Activated CD4-positive, alpha-beta T cell treated with anti-CD3 and anti-CD28 coated beads, Interleukin-2, Interleukin-6, amounts not matched to agents 100 ng/mL and 50 ng/mL, durations not matched to agents 16 hours and 8 hours (primary cell): Measurements from ENCODE around the gene NPBWR2.
"Not testable (repeated sequence)": the region's sequence is repeated elsewhere in the genome, so short reads cannot be mapped to it uniquely, and the experiment has no call there.

Experiments used
- DNase-seq: peaks from one replicate; pipeline ENCODE4 v3.0.0-alpha.2; 2020

NPBWR2 gene

DNA sequence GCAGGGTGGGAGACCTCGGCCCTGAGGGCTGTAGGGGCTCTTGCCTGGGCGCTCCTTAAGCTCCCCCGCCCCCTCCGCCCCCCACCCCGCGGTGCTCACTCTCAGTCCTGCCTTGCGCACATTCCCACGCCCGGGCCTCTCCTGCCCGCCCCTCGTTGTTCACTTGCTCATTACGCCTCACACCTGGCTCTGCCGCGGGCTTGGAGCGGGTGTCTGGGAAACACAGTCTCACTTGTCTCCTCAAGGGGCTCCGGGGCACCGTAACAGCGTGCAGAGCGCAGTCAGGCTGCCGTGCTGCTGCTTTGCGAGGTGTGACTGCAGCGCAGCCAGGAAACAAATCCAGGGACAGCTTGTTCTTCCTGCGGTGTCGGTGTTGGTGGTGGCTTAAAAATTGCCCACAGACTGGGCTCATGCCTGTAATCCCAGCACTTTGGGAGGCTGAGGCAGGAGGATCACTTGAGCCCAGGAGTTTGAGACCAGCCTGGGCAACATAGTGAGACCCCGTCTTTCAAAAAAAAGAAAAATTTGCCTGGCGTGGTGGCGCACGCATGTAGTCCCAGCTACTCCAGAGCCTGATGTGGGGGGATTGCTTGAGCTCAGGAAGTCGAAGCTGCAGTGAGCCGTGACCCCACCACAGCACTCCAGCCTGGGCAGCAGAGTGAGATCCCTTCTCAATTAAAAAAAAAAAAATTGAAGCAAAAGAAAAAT, 4.6 kb downstream of the NPBWR2 start:
- DNase-seq: no peak

DNA sequence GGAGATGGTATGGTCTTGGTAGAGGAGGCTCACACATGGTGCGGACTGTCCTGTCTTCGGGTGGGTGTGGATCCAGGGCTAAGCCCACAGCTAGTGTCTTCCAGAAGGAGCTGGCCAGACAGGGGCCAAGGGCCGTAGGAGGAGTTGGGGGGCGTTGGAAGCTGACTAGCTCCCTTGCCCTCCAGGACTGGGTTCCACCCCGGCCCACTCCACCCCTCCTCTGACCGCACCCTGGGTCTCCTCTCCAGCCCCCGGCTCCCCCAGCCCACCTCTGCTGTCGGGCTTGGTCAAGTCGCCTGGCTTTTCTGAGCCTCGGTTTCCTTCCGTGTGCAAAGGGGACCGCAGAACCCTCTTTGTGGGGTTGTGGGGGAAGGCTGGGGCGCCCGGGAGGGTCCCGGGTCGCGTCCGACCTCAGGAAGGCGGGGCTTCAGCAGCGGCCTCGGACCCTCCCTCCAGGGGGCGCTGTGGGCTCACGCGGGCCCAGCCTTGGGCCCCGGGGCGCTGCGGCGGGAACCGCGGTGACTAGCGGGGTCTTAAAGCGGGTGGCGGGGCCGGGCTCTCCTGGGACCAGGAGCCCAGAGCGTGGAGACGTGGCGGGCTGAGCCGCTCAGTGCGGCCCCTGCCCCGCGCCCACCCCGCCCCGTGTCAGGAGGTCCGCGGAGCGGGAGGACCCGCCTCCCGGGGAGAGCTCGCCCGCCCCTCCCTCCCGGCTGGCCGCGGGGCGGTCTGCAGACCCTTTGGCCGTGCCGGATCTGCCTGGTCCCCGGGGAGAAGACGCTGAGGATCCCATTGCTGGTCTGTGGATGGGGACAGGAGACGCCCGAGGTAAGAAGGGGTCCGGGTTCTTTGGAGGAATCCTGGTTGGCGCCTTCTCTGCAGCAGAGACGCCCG, 5.4 kb downstream of the NPBWR2 start:
- peak; percentile 67 for DNase-seq

DNA sequence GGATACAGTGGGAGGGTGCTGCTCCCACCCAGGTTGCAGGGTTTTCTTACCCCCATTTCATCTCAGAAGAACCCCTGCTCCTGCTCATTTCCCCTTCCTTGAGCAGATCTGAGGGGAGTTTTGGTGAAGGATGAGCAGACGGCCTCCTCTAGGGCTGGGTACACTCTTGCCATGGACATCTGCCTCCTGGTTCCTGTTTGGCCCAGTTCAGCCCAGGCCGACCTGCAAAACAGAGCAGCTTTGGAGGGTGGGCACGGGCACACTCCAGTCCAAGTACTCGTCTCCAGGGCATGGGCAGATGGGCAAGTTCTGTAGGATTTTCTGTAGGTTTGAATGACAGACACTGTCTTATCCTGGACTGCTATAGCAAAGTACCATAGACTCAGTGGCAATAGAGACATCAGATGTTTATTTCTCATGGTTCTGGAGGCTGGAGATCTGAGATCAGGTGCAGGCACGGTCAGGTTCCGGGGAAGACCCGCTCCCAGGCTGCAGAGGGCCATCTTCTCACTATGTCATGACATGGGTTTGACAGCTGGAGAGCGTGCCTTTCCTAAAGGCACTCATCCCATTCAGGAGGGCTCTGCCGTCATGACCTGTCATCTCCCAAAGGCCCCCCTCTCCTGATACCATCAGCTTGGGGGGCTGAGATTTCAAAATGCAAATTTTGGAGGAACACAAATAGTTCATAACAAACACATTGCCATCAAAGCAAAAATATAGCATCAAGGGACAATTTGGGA, 6.2 kb downstream of the NPBWR2 start:
- DNase-seq: no peak

DNA sequence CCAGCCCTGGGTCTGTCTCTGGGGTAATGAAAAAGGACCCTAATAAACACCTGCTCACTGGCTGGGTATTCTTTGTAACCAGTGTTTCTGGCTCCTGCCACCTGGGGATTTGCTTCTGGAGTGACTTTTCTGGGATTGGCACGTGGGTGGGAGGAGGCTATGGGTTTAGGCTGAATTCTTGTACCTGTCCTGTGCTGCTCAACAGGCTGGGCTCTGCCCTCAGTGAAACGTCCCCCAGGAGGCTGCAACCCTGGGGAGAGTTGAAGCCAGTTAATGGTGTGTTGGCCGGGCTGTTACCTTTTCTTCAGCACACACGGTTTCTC, 6.8 kb downstream of the NPBWR2 start:
- DNase-seq: no peak

DNA sequence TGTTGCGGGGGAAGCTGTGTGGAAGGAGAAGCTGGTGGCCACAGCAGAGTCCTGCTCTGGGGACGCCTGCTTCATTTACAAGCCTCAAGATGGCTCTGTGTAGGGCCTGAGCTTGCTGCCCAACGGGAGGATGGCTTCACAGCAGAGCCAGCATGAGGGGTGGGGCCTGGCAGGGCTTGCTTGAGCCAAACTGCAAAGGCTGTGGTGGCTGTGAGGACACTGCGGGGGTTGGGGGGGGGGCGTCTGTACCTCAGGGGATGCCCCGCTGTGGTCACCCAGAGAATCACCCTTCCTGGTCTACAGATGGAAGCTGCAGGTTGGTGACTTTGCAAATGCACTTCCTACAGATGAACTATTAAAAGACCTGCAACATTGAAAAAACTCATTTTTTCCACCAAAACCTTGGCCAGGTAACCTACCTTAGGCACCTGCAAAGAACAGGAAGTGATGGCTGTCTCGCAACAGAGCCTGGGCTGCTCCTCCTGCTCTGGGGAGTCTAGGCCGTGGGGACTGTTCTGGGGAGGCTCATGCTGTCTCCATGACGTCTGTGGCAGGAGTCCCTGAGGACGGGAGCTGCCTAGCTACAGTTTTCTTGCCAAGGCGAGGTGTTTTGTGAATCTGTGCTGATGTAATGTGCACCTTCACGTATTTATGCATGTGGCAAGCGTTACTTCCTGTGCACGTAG, 7.3 kb downstream of the NPBWR2 start:
- no peak for DNase-seq

DNA sequence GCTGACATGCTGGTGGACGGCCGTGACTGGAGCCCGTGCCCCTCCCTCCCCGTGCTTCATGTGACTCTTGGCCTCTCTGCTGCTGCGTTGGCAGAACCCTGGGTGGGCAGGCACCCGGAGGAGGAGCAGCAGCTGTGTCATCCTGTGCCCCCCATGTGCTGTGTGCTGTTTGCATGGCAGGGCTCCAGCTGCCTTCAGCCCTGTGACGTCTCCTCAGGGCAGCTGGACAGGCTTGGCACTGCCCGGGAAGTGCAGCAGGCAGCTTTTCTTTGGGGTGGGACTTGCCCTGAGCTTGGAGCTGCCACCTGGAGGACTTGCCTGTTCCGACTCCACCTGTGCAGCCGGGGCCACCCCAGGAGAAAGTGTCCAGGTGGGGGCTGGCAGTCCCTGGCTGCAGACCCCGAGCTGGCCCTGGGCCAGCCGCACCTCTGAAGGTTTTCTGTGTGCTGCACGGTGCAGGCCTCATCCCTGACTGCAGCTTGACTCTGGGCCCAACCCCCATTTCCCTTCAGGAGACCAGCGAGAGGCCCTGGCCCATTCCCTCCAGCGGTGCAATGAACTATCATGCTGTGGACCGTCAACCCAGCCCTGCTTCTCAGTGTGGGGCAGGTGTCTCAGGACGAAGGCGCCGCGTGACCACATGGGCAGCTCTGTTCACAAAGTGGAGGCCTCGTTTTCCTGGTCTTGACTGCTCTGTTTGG, 8.1 kb downstream of the NPBWR2 start:
- DNase-seq: no peak

DNA sequence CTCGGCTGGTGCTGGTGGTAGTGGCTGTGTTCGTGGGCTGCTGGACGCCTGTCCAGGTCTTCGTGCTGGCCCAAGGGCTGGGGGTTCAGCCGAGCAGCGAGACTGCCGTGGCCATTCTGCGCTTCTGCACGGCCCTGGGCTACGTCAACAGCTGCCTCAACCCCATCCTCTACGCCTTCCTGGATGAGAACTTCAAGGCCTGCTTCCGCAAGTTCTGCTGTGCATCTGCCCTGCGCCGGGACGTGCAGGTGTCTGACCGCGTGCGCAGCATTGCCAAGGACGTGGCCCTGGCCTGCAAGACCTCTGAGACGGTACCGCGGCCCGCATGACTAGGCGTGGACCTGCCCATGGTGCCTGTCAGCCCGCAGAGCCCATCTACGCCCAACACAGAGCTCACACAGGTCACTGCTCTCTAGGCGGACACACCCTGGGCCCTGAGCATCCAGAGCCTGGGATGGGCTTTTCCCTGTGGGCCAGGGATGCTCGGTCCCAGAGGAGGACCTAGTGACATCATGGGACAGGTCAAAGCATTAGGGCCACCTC, 8.8 kb downstream of the NPBWR2 start:
- no peak for DNase-seq

DNA sequence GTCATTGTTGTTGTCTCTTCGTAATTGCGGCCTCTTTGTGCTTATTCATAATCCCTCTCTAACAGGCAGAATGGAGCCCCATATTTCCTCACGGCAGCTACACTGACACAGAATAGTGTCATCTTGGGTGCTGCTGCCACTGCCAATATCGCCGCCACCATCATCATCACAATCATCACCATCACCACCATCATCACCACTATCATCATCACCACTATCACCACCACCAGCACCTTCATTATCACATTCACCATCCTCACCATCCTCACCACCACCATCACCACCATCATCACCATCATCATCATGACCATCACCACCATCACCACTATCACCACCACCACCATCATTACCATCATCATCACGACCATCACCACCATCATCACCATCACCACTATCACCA, 10.8 kb downstream of the NPBWR2 start:
- DNase-seq: no peak

DNA sequence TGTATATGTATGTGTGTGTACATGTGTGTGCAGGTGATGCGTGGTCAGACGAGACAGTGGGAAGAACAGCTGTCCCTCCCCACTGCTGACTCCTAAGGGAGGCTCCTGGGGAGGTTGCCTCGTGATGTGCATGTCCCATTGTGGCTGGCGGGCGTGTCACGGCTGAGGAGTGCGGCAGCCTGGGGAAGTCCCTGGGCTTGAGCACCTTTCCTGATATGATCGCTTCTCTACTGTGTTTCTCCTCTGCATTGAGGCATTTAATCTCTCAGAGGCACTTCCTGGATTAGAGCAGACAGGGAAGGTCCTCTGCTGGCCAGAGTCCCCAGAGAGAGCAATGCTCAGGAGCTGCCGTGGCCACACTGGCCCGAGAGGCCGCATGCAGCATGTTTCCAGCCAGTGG, 11.4 kb downstream of the NPBWR2 start:
- no peak for DNase-seq

DNA sequence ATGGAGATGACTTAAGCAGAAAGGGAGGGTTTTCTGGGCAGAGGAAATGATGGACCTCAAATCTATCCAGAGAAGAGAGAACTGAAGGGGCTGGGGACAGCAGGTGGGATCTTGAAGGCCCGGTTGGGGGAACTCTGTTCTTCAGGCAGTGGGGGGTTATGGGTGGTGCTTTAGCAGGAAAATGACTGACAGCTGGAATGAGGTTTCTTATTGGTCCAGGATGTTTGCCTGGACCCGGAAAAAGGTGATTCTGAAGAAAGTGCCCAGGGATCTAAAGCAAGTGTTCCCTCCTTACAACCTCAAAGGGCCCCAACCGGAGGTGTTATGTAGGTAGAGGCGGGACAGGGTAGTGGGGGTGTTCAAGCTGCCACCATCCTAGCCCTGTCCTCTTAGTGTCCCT, 11.9 kb downstream of the NPBWR2 start:
- no peak for DNase-seq

DNA sequence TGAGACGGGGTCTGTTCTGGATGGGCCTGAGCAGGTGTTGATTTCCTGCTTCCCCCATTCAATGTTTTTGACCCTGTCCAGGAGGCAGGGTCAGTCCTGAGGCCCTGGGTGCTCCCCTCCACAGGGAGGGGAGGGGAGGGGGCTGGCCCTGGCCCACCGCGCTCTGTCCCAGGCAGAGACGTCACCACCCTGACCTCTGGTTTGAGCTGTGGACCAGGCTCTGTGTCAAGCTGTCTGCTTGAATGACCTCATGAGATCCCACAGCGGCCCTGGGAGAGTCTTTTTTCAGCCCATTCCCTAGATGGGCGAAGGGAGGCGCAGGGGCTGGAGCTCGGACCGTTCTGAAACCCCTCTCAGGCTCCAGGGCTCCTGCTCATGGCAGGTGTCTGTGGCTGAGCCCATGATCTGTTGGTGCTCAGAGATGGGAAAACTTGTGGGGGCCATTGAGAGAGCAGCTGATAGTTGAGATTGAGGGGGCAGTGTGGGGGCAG, 14.3 kb downstream of the NPBWR2 start:
- no peak for DNase-seq

DNA sequence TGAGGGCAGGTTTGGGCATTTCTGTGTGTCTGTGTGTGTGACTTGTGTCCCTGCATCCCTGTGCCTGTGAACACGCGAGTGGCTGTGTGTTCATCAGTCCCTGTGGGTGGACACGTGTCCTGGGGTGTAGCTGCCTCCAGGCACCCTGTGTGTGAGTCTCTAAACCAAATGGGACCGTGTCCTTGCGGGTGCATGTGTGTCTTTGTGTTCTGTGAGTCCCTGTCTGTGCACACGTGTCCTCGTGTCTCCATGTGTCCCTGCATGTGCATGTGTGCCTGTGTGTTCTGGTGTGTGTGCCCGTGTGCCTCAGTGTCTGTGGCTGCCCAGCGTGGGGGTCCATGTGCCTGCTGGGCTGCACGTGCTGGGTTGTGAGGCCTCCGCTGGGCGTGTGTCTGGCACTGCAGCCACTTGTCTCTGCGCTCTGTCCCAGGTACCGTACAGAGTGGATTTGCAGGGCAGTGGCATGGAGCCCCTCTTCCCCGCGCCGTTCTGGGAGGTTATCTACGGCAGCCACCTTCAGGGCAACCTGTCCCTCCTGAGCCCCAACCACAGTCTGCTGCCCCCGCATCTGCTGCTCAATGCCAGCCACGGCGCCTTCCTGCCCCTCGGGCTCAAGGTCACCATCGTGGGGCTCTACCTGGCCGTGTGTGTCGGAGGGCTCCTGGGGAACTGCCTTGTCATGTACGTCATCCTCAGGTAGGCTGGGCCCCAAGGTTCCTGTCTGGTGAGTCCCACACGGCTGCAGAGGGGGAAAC, 14.9 kb downstream of the NPBWR2 start:
- DNase-seq: no peak

DNA sequence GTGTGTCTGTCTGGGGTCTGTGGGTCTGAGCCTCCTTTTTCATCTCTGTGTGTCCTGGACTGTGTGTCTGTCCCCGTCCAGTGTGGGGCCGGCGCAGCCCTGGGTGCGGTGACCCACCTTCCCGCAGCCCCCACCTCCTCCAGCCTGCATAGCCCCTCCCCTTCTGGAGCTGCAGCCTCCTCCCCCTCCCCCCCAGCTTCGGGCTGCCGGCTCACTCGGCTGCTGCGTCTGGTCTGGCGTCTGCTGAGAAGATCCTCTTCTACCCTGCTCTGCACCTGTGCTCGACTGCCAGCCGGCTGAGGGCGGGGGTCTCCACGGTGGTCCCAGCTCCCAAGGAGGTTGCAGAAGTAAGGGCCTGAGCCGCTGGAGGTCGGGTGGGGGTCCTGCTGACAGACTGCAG, 15.6 kb downstream of the NPBWR2 start:
- DNase-seq: no peak

DNA sequence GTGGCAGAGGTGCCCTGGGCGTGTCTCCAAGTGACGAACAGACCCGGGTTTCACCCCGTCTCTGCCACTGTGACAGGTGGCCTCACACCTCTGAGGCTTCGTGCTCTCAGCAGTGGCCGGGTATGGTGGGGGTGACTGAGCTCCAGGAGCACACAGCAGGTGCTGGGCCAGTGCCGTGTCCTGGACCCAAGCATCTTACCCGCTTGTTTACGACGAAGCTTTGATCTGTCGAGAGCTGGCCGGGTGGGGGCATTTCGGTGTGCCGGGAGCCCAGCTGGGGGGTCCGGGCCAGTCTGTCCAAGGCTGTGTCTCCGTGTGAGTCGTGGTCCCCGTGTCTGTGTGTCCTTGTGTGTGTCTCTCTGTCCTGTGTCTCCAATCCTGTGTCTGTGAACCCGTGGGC, 16.0 kb downstream of the NPBWR2 start:
- no peak for DNase-seq

DNA sequence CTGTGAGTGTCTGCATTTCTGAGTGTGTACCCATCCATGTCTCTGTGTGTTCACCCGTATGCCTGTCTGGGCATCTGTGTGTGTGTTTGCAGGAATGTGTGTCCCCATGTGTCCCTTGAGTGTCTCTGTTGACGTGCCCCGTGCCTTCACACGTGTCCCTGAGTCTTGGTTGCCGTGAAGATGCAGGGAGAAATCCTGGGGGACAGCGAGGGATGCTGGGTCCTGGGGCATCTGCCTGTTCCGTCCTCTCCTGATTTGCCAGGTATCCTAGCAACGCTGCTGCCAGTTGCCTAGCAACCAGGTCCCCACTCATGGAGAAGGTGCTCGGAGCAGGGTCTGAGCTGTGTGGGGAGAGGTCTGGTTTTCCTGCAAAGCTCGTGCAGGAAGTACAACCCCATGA, 17.2 kb downstream of the NPBWR2 start:
- DNase-seq: no peak

DNA sequence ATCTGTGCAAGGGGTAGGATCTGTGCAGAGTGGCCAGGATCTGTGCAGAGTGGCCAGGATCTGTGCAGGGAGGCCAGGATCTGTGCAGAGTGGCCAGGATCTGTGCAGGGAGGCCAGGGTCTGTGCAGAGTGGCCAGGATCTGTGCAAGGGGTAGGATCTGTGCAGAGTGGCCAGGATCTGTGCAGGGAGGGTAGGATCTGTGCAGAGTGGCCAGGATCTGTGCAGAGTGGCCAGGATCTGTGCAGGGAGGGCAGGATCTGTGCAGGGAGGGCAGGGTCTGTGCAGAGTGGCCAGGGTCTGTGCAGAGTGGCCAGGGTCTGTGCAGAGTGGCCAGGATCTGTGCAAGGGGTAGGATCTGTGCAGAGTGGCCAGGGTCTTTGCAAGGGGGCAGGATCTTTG, 18.8 kb downstream of the NPBWR2 start:
- not testable (repeated sequence) for DNase-seq

DNA sequence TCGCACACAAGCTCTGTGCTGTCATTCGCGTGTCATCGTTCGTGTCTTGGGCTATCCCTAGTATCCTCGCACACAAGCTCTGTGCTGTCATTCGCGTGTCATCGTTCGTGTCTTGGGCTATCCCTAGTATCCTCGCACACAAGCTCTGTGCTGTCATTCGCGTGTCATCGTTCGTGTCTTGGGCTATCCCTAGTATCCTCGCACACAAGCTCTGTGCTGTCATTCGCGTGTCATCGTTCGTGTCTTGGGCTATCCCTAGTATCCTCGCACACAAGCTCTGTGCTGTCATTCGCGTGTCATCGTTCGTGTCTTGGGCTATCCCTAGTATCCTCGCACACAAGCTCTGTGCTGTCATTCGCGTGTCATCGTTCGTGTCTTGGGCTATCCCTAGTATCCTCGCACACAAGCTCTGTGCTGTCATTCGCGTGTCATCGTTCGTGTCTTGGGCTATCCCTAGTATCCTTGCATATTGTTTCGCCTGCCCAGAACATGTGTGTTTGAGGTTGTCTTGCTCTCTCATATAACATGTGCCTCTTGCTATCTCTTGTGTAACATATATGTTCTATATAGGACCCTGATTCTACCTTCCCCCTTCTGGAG, 20.0 kb downstream of the NPBWR2 start:
- DNase-seq: not testable (repeated sequence)

DNA sequence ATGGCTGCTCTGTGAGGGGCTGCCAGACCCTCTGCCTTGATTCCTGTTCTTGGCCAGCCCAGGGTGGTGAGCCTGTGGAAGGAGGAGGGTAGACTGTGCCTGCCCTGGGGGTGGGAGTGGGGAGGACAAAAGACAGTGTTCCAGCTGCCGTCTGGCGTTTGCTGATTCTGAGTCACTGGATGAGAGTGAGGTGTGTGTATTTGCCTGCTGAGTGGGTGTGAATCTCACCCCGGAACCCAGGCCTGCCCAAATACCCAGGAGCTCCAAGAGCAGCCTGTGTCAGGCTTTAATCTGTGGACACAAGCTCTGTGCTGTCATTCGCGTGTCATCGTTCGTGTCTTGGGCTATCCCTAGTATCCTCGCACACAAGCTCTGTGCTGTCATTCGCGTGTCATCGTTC, 20.6 kb downstream of the NPBWR2 start:
- DNase-seq: no peak

DNA sequence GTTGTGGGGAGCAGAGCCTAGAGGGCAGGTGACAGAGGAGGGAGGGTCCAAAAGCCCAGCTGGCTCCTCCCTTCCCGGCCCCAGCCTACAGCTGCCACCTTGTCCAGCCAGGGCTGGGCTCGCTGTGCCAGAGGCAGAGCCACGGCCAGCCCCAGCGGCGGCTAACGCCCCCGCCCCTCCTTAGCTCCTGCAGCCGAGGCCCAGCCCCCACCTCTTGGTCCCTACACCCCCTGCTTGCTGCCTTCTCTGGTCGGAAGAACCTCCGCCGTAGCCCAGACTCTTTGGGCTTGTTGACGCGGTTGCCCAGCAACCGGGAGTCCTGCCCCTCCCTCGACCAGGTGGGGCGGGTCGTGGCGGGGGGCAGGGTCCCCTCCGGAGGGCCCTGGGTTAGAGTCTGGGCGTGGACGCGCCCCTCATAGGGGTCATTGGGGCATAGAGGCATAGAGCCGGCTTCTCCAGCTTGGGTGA, 22.6 kb downstream of the NPBWR2 start:
- DNase-seq: no peak

DNA sequence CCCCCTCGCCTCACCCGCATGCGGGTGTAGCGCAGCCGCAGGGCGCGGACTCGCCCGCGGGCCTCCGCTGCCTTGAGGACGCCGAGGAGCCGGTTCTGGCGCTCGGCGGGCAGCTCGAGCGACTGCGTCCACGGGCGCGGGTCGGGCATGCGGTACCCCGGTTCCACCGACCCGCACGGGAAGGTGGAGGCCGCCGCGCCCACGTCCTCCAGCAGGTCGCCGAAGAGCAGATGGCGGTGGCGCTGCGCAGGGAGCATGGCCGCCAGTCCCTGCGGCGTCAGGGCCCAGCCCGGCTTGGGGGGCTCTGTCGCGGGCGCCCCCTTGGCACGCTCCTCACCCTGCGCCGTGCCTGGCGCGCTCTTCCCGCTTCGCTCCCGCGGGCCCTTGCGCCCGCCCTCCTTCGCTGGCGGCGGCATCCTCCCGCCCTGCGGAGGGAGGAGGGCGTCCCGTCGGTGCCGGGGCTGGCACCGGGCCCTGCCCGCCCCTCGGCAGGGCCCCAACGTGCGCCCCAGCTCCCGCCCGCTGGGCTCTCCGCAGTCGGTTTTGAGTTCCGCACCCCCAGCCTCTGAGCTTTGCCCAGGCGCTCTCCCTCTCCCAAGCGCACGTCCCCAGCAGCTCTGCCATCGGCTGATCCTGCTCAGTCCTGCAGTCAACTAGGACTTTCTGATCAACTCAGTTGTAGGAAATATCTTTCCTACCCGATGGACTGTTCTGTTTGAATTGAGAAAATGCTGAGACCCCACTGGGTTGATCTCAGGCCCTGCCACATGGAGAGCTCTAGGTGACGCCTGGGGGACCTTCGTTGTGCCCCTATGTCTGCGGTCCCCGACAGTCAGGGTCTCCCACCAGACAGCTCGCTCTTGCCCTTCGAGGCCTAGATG, 23.3 kb downstream of the NPBWR2 start, which contains the start of gene LKAAEAR1:
Gene LKAAEAR1 (minus strand): TSS at position 595 of the 881 bp plus-strand sequence. CDS start 179 bp downstream, at position 416.
- no peak for DNase-seq
